ENCODE data around the gene OLFM4.

The OLFM4 gene

DNA sequence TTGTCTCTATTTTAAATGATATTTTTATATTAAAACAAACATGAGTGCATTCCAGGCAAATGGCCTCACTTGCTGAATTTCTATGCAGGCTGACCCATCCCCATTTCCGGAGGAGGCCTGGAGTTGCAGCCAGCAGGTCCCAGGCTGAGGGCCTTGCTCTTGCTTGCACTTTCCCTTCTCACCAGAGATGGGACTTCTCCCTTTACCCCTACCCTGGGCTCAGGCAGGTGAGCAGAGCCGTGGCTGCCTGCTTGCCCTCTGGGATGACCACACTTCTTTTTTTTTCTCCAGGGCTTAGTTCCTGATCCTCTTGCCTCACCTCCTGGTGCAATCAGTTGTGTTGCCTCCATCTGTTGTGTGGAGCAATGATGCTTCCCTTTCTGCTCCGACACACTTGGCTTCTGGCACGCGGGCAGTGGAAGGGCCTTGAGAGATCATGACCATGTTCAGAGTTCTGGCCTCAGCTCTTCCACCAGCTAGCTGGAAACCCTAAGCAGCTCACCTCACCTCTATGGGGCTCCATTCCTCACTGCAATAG, 11.1 kb upstream of the OLFM4 start:
- TF ChIP-seq TAF1 (IDR thresholded peaks at IDR 0.05; ENCODE audit: borderline replicate concordance, insufficient read depth, low read length) (no peak), SIN3A (IDR thresholded peaks at IDR 0.05; ENCODE audit: borderline replicate concordance, insufficient read depth, low read length) (no peak), POLR2AphosphoS5 (IDR thresholded peaks at IDR 0.05; ENCODE audit: low read depth, low read length) (no peak), FOXP2 (optimal IDR thresholded peaks at IDR 0.05; ENCODE audit: borderline replicate concordance, extremely low read depth, extremely low read length, insufficient read depth) (no peak)
- TF ChIP-seq, protein P1, sequence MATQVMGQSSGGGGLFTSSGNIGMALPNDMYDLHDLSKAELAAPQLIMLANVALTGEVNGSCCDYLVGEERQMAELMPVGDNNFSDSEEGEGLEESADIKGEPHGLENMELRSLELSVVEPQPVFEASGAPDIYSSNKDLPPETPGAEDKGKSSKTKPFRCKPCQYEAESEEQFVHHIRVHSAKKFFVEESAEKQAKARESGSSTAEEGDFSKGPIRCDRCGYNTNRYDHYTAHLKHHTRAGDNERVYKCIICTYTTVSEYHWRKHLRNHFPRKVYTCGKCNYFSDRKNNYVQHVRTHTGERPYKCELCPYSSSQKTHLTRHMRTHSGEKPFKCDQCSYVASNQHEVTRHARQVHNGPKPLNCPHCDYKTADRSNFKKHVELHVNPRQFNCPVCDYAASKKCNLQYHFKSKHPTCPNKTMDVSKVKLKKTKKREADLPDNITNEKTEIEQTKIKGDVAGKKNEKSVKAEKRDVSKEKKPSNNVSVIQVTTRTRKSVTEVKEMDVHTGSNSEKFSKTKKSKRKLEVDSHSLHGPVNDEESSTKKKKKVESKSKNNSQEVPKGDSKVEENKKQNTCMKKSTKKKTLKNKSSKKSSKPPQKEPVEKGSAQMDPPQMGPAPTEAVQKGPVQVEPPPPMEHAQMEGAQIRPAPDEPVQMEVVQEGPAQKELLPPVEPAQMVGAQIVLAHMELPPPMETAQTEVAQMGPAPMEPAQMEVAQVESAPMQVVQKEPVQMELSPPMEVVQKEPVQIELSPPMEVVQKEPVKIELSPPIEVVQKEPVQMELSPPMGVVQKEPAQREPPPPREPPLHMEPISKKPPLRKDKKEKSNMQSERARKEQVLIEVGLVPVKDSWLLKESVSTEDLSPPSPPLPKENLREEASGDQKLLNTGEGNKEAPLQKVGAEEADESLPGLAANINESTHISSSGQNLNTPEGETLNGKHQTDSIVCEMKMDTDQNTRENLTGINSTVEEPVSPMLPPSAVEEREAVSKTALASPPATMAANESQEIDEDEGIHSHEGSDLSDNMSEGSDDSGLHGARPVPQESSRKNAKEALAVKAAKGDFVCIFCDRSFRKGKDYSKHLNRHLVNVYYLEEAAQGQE (IDR thresholded peaks at IDR 0.05; ENCODE audit: insufficient read depth in 1 of 2, low read depth in 2 of 2, low read length in 2 of 2) = no peak

DNA sequence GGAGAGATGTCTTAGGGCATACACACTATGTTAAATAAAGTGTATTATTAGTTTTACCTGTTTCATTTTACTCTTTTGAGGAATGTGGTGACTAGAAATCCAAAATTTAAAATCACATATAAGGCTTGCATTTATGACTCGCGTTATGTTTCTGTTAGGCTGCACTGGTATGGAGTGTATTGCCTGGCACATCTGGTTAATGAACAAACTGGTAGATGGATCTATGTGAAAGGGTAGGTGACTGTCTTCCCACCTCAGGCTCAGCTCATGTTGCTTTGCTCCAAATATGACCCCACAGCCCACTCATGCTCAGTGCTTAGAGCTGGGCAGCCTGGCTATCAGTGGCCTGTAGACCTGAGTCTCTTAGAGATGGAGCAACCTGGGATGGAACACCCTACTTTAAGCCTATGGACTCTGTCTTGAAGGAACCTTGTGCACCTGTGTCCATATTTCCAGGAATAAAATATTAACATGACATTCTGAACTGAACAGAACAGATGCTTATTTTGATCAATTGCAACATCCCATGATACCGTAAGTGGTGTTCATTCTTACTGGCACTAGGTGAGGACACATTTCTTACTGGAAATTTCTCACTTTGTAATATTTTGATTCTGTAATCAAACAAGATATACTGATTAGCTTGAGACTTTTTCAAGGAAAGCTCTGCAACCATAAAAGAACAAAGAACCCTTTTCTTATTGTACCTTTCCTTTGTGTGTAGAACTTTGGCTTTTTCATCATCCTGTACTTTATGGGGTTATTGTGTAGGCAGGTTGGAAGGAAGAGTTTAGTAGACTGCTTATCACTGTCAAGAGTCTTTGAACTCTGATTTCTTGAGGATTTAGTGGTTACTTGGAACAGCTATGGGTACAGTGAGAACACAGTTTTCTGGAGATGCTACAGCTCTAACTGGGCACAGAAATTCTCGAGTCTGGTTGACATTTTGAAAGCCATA, 9.6 kb upstream of the OLFM4 start:
- TF ChIP-seq FOXP2 (optimal IDR thresholded peaks at IDR 0.05; ENCODE audit: borderline replicate concordance, extremely low read depth, extremely low read length, insufficient read depth) (no peak), SIN3A (IDR thresholded peaks at IDR 0.05; ENCODE audit: borderline replicate concordance, insufficient read depth, low read length) (no peak), POLR2AphosphoS5 (IDR thresholded peaks at IDR 0.05; ENCODE audit: low read depth, low read length) (no peak), TAF1 (IDR thresholded peaks at IDR 0.05; ENCODE audit: borderline replicate concordance, insufficient read depth, low read length) (no peak)
- TF ChIP-seq, protein P1 (IDR thresholded peaks at IDR 0.05; ENCODE audit: insufficient read depth in 1 of 2, low read depth in 2 of 2, low read length in 2 of 2) = no peak

DNA sequence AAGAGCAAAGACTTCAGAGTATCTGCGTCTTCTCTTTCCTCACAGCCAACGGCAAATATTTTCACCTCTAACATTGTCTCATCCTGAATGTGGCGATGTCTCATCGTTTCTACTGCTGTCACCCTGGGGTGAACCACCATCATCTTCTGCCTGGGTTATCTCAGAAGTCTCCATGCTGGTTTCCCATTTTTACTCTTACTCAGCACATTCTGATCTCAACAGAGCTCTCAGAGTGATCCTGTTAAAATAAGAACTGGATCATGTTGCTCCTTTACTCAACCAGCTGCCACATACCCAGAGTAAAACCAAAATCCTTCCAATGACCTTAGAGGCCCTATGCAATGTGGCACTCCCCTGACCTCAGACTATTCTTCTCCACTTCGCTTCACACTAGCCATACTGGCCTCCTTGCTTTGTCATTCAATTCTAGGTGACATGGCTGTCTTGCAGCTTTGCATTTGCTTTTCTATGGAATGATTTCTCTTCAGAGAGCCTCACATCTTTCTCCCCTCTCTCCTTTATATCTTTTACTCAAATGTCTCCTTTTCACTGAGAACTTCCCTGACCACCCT, 7.8 kb upstream of the OLFM4 start:
- TF ChIP-seq, protein P1 (IDR thresholded peaks at IDR 0.05; ENCODE audit: insufficient read depth in 1 of 2, low read depth in 2 of 2, low read length in 2 of 2) = no peak
- TF ChIP-seq FOXP2 (optimal IDR thresholded peaks at IDR 0.05; ENCODE audit: borderline replicate concordance, extremely low read depth, extremely low read length, insufficient read depth) = no peak
- TF ChIP-seq TAF1 (IDR thresholded peaks at IDR 0.05; ENCODE audit: borderline replicate concordance, insufficient read depth, low read length) = no peak

DNA sequence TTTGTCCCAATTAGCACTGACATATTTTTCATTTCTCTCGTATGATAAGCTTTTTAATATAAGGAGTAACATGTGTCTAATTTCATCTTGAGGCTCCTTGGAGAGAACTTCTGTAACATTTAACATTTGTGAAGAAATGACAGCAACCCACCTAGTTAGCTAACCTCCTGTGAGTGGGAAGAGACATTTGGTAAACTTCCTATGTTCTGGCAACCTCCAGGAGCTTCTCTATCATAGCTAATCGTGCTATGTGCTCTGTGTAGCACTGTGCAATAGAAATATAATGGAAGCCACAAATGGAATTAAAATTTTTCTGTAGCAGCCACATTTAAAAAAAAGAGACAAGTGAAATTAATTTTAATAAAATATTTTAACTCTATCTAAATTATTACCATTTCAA, 5.4 kb upstream of the OLFM4 start:
- TF ChIP-seq, protein P1 (IDR thresholded peaks at IDR 0.05; ENCODE audit: insufficient read depth in 1 of 2, low read depth in 2 of 2, low read length in 2 of 2) = no peak
- TF ChIP-seq SIN3A (IDR thresholded peaks at IDR 0.05; ENCODE audit: borderline replicate concordance, insufficient read depth, low read length) (no peak), POLR2AphosphoS5 (IDR thresholded peaks at IDR 0.05; ENCODE audit: low read depth, low read length) (no peak), TAF1 (IDR thresholded peaks at IDR 0.05; ENCODE audit: borderline replicate concordance, insufficient read depth, low read length) (no peak), FOXP2 (optimal IDR thresholded peaks at IDR 0.05; ENCODE audit: borderline replicate concordance, extremely low read depth, extremely low read length, insufficient read depth) (no peak)

All from PFSK-1 (cell line).